HG03159 (cell line): Measurements from ENCODE around the gene LAMA5.

Experiments used
- ATAC-seq: cut with Tn5 transposase; IDR thresholded peaks from one replicate; pipeline ENCODE4 v1.9.1; 2021; ENCODE audit warnings: mild to moderate bottlenecking, moderate library complexity; ENCODE audit not compliant: unreplicated experiment

LAMA5 gene

DNA sequence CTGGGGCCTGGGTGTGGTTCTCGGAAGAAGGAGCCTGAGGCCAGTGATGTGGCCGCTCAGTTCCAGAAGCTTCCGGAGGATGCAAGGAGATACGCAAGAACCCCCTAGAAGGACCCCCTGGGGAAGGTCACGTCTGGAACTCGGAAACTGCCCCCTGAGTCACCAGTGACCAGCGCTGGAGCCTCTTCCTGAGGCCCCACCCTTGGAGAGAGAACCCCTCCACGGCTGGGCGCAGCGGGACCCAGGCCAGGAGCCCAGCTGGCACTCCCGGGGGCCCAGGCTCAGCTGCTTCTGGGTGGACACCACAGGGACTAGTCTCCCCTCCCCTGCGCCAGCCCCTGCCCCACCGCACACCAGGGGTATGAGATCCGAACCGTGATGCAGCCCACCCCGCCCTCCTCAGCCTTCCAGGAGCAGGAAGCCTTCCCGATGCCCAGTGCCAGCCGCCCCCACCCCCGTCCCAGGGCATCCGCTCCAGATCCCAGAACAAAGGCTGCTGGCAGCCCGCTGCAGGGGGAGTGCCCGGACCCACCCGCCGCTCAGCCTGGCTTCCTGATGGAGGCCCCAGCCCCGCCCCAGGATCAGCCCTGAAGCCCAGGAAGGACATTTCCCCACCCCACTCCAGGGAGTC, 7.5 kb downstream of the LAMA5 start:
- ATAC-seq = no peak

DNA sequence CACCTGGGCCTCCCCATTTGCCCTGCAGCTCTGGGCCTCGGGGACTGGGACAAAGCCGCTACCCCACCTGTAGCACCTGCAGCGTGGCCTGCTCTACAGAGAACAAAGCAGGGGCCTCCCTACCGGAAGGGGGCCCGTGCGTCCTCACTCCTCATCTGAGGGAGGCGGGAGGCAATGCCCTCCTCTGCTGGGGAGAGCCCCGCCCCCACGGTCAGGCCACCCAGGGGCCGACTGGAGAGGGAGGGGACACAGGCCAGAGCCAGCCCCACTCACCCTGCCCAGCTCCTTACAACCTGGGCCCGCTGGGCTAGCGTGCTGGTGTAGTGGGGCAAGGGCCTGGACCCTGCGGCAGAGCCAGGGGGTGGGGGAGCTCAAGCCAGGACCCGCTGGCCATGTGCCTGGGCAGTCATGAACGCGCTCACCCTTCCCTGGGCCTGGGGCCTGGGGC, 8.0 kb downstream of the LAMA5 start:
- ATAC-seq = no peak

- no peak for ATAC-seq
These were observed 8.7 kb downstream of the LAMA5 start for GRCh38 chr20:62358171-62359042.

DNA sequence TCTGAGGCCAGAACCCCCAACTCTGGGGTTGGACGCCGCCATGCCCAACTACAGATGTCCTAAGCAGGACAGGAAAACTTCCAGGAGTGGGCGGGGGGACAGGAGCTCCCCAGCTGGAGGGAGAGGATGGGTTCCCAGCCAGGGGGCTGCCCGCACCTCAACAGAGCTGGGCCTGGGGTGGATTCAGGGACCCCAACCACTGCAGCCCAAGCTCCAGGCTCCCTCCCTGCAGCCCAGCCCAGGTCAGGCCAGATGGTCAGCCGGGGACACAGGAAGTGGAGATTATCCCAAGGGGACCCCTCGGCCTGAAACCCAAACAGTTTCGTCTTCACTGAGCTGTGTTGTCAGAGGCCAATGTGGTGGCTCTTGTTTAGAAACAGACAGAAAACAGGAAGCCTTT, 9.4 kb downstream of the LAMA5 start:
- ATAC-seq = no peak

DNA sequence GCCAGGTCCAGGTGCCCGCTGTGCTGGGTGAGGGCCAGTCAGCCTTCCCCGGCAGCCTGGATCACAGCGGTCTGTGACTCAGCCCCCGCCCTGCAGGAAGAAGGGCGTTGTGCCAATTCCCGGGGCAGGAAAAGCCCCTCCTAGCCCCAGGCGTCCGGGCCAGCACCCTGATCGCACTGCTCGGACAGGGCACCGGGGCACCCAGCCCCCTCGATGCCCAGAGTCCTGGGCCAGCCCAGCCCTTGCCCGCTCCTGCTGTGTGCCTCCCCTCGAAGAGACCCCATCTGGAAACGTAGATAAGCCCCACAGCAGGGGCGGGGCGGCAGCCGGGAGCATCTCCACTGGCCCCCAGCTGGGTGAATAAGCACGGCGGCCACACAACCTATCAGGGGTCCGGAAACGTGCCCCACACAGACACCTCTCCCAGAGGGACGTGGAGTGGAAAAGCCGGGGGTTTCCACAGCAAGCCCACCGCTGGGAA, 9.9 kb downstream of the LAMA5 start:
- ATAC-seq = no peak

- no peak for ATAC-seq
These were observed 10.4 kb downstream of the LAMA5 start for GRCh38 chr20:62356589-62357186.

DNA sequence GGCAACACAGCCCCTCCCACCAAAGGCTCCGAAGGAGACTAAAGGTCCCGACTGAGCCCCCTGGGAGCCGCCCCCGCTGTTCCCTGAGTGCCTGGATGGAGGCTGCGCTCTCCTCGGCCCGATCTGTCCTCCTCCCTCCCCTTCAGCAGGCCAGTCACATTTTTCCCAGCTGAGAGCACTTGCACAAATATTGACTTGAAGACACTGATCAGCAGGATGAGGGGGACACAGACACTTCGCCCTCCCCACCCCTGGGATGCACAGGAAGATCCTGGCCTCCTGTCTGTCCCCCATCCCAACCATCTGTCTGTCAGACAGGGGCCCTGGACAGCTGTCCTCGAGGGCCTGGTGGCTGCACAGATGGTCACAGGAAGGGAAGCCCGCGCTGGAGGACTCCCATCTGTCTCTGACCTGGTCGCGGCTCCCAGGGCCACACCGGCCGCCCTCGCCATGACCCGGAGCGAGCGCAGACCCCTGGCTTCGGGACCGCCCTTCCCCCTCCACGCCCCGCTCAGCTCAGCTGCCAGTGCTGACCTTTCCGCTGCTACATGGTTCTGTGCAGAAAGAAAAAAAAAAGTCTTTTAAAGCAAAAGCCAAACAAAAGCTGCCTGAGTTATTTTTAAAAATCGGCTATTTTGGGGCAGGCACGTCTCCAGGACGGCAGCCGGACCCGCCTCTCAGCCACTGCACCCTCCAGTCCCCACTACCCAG, 11.1 kb downstream of the LAMA5 start:
- ATAC-seq = no peak

GRCh38 chr20:62355516-62355877, 11.6 kb downstream of the LAMA5 start:
- ATAC-seq = no peak

- no peak for ATAC-seq
These were observed 12.2 kb downstream of the LAMA5 start for GRCh38 chr20:62354811-62355341.

DNA sequence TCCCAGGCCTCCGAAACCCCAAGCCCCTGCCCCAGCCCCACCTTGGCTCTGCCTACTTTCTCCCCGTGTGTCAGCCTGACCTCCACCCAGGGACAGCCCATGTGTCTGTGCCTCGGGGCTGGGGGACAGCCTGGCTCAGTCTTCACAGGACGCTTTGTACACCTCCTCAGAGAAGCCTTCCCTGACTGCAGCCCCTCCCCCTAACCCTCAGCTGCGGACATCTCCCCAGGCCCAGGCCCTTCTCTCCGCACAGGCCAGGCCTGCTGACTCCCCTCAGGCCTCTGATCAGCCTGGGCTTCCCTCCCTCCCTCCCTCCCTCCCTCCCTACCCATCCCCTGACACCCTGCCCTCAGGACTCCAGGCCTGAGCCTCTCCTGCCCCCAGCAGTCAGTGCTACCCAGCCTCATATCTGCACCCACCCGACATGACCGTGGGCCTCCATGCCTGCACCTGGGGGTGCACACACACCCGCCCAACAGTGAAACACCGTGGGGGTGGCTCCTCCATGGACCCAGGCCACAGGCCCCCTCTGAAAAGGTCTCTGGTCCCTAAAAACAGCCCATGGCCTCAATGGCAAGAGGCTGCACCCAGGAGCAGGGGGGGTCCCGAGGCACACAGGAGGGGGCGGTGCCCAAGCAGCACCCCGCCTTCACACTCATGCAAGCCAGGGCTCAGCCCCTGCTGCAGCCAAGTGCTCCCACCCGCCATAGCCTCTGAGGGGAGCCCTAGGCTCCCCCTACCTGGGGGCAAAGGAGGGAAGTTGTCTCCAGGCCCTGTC, 12.9 kb downstream of the LAMA5 start:
- ATAC-seq = no peak

DNA sequence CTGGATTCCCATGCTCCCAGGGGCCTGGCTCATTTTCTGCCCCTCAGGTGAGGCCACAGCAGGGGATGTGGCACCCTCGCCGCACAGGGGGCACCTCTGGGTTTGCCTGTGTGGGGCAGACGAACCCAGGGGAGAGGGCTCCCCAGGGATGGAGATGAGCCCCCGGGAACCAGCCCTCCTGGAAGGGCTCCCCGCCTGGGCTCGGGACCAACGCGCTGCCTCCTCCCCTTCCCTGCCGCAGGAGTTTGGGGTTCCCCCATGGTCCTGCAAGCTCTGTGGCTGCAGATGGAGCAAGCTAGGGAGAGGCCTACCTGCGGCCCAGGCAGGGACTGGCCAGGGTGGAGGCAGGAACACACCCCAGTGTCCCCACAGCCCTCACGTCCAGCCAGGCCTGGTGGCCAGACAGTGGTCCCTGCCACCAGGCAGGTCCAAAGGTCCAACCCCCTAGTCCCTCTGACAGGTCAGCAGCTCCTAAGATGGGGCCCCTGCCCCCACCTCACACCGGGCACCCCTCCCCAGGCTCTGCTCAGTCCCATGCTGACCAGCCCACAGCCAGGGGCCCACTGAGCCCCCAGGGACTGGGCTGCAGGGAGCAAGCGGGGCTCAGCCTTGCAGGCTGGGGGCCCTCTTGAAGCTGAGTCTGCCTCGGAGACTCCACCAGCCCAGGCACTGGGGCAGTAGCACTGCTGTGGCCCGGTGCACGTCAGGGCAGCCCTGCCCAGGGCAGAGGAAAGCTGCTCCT, 13.7 kb downstream of the LAMA5 start:
- ATAC-seq = no peak

DNA sequence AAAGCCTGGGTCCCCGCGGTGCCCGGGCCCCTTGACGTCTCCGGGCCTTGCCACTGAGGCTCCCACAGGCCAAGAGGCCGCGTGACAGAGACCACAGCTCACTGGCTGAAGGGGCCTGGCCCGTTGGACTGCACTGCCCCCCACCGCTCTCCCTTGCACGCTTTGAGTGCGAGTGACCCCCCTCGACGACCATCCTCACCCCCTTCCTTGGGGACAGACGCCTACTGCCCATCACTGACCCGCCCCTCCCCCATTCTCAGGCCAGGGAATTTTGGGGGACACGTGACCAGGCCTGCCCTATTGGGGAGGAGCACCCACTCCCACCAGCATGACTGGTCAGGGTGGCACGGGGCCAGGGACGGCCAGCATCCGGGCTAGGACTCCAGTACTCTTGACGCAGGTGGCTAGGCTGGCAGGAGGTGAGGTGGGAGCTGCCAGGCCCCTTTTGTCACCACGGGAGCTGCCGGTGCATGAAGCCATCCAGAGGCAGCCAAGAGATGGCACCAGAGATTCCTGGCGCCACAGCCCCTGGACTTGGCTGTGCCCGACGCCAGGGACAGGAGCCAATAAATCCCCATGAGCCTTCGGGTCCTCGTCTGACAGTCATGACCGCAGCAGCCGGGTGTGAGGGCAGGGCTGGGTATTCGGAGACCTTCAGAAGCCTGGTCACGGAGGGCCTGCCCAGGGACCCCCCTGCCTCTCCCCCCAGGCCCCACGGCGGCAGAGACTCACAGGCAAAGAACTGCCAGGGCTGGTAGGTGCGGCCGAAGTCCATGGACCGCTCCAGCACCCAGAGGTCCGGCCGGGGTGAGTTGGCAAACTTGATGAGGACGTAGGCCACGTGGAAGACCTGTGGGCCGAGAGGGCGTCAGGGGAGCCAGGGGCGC, 14.5 kb downstream of the LAMA5 start:
- ATAC-seq = no peak

GRCh38 chr20:62351469-62352401, 15.4 kb downstream of the LAMA5 start:
- no peak for ATAC-seq

DNA sequence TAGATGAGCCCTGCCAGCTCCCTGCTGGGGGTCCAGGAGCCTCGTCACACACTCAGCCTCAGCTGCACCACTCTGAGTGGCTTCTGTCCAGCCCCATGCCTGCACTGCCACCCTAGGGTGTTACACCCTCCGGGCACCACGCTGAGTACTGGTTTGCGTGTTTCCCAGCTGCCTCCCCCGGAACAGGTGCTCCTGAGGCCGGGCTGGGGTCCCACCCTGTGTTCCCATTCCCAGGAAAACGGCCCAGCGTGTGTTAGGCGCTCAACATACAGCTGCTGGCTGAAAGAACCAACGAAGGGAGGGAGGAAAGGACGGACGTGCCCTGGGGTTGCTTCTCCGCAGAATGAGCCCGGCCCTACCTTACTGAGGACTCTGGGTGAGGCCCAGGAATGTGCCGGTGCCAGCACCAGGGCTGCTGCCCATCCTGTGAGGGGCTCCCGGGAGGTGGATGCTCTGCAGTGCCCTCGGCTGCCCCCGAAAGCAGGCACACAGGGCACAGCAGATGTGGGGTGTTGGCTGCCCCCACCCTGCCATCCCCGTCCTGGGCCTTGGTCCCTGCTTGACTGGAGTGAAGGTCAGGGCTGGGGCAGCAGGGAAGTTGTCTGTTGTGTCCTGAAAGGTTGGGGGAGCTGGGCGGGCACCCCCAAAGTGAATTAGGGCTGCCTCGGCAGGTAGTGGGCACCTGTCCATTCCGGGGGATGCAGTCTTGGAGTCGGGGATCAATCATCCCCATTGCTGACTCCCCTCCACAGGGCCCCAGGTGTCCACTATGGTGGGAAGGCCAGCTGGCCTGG, 16.3 kb downstream of the LAMA5 start:
- no peak for ATAC-seq

DNA sequence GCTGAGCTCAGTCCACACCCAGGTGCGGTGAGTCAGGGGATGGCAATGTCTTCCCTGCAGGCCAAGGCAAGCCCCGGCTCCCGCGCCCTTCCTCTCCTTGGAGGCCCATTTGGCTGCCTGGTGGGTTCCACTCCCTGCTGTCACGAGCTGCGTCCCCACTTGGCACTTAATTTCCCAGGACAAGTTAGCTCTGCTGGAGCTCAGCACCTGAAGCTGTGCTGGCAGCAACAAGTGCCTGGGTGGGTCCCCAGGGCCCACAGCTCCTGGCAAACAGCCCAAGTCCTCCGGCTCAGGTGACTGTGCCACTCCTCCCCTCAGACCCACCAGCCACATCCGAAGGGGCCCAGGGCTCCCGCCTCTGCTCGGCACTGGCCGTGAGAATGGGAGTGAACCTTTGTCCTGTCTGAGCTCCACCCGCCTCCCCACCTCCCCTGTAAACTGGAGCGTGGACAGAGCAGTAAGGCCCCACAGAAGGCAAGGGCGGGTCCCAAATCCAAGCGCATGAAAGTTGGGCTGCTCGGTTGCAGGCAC, 16.9 kb downstream of the LAMA5 start:
- no peak for ATAC-seq

DNA sequence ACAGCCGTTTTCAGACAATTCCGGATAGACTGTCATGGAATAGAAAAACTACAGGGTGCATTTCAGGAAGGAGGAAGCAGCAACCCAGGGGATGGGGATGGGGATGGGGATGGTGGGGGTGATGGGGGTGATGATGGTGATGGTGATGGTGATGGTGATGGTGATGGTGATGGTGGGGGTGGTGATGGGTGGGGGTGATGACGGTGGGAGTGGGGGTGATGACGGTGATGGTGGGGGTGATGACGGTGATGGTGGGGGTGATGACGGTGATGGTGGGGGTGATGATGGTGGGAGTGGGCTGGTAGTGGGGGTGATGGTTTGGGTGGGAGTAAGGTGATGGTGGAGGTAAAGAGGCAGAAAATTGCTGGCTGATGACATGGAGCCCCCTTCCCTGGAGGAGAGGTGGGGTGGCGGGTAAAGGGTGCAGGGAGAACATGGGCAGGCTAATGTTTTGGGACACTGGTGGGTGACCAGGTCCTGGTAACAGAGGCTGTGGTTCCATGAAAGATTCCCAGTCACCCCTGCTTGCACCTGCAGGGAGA, 17.5 kb downstream of the LAMA5 start:
- no peak for ATAC-seq
